ENCODE measurements around the gene RIMBP2.

The RIMBP2 gene

DNA sequence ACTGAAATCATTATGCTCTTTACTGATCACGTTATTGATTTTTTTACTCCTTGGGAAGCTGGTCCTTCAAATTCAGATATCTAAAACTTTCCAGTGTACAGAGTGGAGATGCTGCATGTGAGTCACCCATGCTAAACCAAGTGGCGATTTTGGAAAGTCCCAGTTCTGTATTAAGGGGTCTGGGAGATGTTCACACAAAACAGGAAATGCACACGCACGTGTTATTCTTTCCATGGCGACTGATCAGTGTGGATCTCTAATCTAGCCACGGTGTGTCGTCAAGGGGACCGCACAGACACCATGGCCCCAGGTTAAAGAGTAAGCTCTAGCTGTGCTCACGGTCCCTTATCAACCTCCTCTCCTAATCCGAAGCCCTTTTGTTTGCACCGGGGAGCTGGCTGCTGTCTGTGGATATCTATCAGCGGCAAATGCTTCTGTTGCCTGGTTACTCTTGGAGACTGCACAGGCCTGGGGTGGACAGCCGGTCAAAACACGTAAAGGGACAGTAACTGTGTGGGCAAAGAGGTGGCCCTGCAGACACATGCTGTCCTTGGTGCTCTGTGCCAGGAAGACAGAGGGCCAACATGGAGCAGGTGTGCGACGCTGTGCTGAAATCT, 96.6 kb downstream of the RIMBP2 start:
- no peak overlapping the region for H3K4me3 ChIP-seq (ENCODE audit: control insufficient read depth, low read depth, low read length)
- DNase-seq (ENCODE audit: low read depth): no peak
- TF ChIP-seq, protein P1, sequence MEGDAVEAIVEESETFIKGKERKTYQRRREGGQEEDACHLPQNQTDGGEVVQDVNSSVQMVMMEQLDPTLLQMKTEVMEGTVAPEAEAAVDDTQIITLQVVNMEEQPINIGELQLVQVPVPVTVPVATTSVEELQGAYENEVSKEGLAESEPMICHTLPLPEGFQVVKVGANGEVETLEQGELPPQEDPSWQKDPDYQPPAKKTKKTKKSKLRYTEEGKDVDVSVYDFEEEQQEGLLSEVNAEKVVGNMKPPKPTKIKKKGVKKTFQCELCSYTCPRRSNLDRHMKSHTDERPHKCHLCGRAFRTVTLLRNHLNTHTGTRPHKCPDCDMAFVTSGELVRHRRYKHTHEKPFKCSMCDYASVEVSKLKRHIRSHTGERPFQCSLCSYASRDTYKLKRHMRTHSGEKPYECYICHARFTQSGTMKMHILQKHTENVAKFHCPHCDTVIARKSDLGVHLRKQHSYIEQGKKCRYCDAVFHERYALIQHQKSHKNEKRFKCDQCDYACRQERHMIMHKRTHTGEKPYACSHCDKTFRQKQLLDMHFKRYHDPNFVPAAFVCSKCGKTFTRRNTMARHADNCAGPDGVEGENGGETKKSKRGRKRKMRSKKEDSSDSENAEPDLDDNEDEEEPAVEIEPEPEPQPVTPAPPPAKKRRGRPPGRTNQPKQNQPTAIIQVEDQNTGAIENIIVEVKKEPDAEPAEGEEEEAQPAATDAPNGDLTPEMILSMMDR (conservative IDR thresholded peaks at IDR 0.05; ENCODE audit: control insufficient read depth, insufficient read depth, low read depth, low read length): no peak

DNA sequence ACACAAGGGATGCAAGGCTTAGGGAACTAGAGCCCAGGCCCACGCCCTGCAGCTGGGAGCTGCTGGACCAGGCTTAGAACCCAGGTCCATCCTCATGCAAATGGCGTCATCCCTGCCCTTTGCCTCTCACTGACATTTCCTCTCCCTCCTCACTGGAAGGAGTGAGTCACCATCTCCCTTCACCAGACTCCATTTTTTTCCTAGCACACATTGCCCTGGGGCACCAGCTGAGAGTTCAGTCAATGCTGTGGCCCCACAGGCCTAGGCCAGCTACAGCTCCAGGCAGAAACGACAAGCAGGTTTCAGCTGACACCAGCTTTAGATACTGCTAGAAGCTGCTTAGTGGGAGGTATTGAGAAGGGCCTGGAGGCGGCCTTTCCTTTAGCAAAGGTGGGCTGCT, 98.9 kb downstream of the RIMBP2 start:
- H3K4me3 ChIP-seq (ENCODE audit: control insufficient read depth, low read depth, low read length): no peak overlapping the region
- no peak for DNase-seq (ENCODE audit: low read depth)
- TF ChIP-seq, protein P1 (conservative IDR thresholded peaks at IDR 0.05; ENCODE audit: control insufficient read depth, insufficient read depth, low read depth, low read length): no peak

DNA sequence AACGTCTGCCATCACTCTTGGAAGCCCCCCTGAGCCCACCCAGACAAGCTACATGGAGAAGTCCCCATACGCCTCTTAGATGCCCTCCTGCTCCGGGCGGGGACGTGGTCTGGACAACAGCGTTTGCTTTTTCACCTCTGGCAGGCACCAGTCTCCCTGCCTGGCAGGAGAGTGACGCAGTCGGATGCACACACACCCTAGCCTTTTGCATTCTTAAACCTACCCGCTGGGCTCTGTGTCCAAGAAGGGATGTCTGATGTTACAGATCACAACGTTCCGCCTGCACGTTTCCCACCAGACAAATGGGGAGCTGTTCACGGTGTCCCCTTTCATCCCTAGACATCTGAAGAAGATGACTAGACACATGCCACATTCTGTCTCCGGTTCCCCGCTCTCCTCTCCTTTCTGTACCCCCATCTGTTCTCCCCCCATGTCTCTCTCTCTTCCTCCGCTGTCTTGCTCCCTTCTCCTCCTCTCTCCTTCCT, 100.2 kb downstream of the RIMBP2 start:
- no peak overlapping the region for H3K4me3 ChIP-seq (ENCODE audit: control insufficient read depth, low read depth, low read length)
- DNase-seq (ENCODE audit: low read depth): no peak
- TF ChIP-seq, protein P1 (conservative IDR thresholded peaks at IDR 0.05; ENCODE audit: control insufficient read depth, insufficient read depth, low read depth, low read length): no peak

DNA sequence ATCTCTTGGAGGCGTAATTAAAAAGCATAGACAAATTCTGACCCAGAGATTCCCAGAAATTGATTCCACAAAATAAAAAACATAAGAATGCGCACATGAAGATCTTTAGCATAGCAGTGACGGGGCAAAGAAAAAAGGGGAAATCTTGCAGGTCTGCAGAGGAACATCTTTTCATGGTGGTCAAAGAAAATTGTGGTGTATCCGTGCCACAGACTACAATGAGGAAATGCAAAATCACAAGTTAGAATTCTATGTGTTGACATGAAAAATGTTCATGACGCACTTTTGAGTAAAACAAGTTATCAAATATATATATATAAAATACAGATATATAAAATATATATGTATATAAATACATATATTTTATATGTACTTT, 101.6 kb downstream of the RIMBP2 start:
- TF ChIP-seq, protein P1 (conservative IDR thresholded peaks at IDR 0.05; ENCODE audit: control insufficient read depth, insufficient read depth, low read depth, low read length): no peak
- no peak overlapping the region for H3K4me3 ChIP-seq (ENCODE audit: control insufficient read depth, low read depth, low read length)
- DNase-seq (ENCODE audit: low read depth): no peak

DNA sequence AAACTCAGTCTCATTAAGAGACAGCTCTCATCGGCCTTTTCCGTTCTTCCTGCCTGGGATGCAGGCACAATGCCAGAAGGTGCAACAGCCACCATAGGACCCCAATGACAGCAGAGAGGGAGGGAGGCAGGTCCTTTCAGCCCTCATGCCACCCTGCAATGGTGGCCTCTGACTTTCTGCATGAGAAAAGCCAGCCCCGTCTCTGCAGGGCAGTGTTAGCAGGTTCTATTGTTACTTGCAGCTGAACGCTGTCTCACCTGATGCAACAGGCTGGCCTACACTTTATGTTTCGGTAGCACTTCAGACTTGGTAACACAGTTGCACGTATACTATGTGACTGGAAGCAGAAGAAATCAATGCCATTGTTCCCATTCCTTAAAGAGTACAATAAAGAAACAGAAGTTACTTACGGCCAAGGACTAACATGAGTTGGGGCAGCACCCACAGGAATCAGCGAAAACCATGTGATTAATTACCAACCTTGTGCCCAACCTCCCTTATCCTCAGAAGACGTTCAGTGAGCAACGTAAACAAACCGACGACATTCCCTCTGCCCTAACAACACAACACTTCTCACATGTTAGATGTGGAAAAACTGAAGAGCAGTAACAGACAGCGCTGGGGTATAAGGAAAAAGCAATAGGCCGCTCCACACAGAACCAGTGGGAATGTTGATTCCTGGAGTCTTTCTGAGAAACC, 102.1 kb downstream of the RIMBP2 start:
- TF ChIP-seq, protein P1 (conservative IDR thresholded peaks at IDR 0.05; ENCODE audit: control insufficient read depth, insufficient read depth, low read depth, low read length): no peak

DNA sequence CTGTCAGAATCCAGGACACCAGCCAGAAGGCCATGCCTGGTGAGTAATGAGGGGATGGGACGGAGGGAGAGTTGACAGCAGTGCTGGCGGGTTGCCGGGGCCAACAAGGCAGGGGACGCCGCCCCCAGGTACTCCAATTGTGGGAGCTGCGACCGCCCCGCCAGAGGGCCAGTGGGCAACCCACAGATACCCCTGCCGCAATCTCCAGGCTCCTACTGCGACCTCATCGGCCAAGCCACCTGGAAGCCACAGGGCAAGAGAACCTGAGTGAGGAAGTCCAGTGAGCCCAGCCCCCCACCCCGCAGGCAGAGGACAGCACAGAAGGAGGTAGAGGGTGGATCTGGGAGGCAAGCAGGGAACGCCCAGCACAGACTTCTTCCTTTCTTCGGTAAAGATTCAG, 103.0 kb downstream of the RIMBP2 start:
- TF ChIP-seq, protein P1 (conservative IDR thresholded peaks at IDR 0.05; ENCODE audit: control insufficient read depth, insufficient read depth, low read depth, low read length): no peak
- H3K4me3 ChIP-seq (ENCODE audit: control insufficient read depth, low read depth, low read length): no peak overlapping the region
- DNase-seq (ENCODE audit: low read depth): no peak

More for the DNA sequence above, 102.1 kb downstream of the RIMBP2 start:
- no peak overlapping the region for H3K4me3 ChIP-seq (ENCODE audit: control insufficient read depth, low read depth, low read length)
- no peak for DNase-seq (ENCODE audit: low read depth)

Measured in fibroblast of mammary gland (primary cell).